Caki2 (cell line): ENCODE measurements around the gene JARID2. TPM values are rescaled to one million over a fixed set of nuclear protein-coding genes. Genes with fewer than 3 reads are reported as not detected.

Experiments
- DNase-seq: peaks from one replicate; pipeline ENCODE4 v3.0.0-alpha.2; 2015; ENCODE audit warnings: low read depth
- in situ Hi-C: cut with HindIII; loops from 2 replicates; pipeline ENCODE4 v1.10.0; 2016; ENCODE audit warnings: low sequenced_read_pairs, low pct_unique_long_range_greater_than_20kb, mixed read lengths
- total RNA-seq: library from RNA; depleted of rRNA; stranded (reverse); fragments of >200 nt; shearing (Covaris generic); gene quantifications from 2 replicates; pipeline ENCODE4 v1.2.3, GENCODE V29; 2014; ENCODE audit warnings: low replicate concordance

JARID2 gene
- total RNA-seq, 1 experiment from 2014 or later: 4.9 TPM

GRCh38 chr6:15515660-15516375 lies 269.9 kb downstream of the JARID2 start:
- in situ Hi-C loops: no loop called here

DNA sequence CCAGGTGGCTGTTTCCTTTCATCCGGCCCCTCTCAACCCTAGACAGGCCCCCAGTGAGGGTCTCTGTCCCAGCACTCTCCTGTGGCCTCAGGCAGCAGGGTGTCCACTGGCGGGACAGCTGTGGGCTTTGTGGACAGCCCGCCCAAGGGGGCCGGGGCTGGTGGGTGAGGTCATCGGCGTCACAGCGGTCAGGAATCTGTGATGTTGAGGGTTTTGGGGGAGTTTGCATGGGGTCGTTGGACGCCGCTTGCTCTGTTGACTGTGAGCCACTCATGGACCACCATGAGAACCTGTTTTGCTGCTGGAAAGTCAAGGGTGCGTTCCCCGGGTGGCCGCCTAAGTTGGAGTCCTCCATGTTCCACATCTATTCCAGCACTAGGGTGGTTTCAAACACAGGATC lies 270.5 kb downstream of the JARID2 start:
- in situ Hi-C loops: no loop called here
- no peak for DNase-seq

More at GRCh38 chr6:15515660-15516375, 269.9 kb downstream of the JARID2 start:
- DNase-seq: no peak

- in situ Hi-C loops: no loop called here
These were observed 271.2 kb downstream of the JARID2 start for GRCh38 chr6:15516923-15517560.

GRCh38 chr6:15517600-15517999 lies 271.7 kb downstream of the JARID2 start:
- in situ Hi-C loops: no loop called here
- DNase-seq: no peak

More at GRCh38 chr6:15516923-15517560, 271.2 kb downstream of the JARID2 start:
- DNase-seq: no peak

- in situ Hi-C loops: no loop called here
- DNase-seq: no peak
These were observed 272.2 kb downstream of the JARID2 start for GRCh38 chr6:15518057-15518456.

DNA sequence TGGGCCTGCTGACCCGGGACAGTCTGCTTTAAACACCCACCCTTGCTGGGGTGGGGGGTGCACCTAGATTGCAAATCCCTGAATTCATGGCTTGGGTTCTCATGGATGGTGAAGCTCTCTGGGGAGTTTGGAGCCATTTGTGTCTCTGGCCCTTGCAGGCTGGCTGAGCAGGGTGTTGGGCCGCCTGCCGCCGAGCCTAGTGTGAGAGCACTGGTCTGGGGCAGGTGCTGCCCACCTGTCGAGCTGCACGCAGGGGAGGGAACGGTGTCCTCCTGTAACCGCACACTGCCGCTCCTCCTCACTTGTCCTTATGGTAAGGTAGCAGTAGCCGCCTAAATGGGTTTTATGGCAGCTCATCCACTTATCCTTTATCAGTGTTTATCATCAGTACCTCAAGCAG lies 273.0 kb downstream of the JARID2 start:
- in situ Hi-C loops: no loop called here
- DNase-seq: no peak

- in situ Hi-C loops: no loop called here
- DNase-seq: no peak
These were observed 273.8 kb downstream of the JARID2 start for GRCh38 chr6:15519681-15520080.

GRCh38 chr6:15520626-15521203 lies 274.8 kb downstream of the JARID2 start:
- in situ Hi-C loops: no loop called here
- no peak for DNase-seq

GRCh38 chr6:15521582-15521981 lies 275.7 kb downstream of the JARID2 start:
- DNase-seq: no peak
- in situ Hi-C loops: no loop called here

DNA sequence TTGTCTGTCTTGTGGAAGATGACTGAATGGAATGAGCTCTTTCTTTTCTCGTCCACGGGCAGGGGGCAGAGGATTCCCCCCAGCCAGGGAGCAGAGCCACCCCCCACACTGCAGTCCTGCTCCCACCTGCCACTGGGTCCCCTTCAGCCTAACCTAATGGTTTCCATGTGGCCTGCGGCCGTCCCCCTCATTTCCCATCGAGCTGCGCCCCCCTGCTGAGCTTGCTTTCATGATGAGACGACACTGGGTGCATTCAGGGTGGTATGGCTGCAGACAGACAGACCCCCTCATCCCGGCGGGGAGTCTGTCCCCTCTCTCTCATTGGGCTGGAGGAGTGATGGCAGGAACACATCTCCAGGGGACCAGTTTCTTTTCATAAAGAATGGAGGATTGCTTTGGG lies 276.2 kb downstream of the JARID2 start:
- no peak for DNase-seq
- in situ Hi-C loops: no loop called here

DNA sequence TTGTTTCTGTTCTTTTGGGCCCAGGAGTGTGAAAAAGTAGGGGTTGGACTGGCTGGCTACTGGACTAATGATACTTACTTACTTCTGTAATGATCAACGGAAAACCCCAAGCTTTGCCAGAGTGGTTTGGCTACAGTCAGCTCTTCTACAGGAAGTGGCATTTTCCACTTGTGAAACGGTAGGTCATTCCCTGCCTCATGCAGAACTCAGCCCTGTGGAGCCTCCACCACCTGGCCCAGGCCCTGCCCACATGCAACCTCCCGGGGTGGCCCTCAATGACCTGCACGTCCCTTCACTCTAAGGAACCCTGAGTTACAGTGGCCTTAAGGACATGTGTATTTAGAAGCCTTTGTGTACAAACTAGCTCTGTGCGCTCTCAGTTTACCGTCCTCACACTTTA lies 276.6 kb downstream of the JARID2 start:
- DNase-seq: no peak
- in situ Hi-C loops: no loop called here

DNA sequence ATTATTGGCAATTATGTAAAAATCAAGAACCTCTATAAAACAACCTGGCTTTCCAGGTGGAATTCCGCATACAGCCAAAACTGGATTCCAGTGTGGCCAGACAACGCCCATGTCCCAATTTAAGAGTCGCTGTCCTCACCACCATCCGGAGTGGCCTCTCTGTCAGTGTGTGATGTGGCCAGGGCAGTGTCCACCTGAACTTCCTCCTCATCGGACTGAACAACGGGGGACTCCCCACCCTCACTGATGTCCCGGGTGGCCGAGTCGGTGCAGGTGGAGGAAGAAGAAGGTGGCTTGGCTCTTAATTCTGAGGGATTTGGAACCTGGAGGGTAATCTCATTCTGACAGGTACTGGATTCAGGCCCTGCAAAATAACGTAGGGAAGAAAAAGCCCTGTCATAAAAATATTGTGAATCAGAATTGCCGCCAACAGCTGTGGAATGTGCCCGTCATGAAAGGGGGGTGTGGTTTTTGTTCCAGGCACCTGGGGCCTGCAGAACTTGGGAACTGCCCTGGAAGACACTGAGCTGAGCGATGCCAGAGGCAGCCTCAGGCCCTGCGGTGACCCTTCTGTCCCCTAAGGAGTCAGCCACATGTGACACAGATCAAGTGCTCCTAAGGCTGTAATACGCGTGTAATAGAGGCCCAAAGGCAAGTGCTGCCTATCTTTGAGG lies 277.1 kb downstream of the JARID2 start:
- in situ Hi-C loops: no loop called here
- DNase-seq: no peak

DNA sequence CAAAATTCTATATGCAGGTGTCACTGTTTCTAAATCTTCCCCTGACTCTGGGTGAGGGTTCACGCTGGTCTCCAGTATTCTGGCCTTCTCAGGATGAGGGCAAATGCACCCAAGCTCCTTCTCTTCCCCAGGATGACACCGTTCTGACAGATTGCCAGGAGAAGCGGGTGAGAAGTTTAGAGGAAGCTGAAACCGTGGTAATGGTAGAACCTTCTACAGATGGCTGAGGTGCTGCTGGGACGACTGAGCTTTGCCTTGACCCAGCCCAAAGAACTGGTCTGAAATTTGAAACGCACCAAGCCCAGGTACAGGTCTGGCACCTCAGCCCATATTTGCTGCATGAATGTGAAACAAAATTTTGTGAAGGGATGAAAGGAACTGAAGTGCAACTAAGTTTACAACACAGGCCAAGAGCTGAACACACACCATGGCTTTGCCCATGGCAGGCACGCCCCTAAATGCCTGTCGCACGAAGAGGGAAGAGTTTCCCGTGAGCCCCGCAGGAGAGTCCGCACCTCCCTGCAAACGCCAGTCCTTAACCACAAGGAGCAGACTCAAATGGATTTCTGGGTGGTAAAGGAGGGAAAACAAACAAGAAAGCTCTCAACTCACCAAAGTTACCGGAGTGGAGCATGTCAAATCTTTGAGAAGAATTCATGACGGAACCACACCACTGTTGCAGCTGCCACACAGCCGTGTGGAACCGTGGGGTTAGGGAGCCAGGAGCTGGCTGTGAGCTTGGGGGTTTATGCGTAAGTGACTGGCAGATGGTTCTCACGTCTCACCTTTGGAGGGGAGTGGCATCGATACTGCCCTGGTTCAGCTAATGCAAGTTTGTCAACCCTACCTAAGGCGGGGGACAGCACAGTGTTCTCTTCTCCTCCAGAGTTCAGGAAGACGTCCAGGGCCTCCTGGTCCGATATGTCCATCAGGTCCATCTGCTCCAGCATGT lies 278.1 kb downstream of the JARID2 start:
- DNase-seq: no peak
- in situ Hi-C loops: no loop called here

GRCh38 chr6:15524861-15525401 lies 279.1 kb downstream of the JARID2 start:
- in situ Hi-C loops: no loop called here
- no peak for DNase-seq

- DNase-seq: peak; percentile 87
These were observed 280.4 kb downstream of the JARID2 start for GRCh38 chr6:15526212-15526701.

GRCh38 chr6:15527838-15528617 lies 282.2 kb downstream of the JARID2 start:
- DNase-seq: no peak
- in situ Hi-C loops: no loop called here

More at GRCh38 chr6:15526212-15526701, 280.4 kb downstream of the JARID2 start:
- in situ Hi-C loops: no loop called here

DNA sequence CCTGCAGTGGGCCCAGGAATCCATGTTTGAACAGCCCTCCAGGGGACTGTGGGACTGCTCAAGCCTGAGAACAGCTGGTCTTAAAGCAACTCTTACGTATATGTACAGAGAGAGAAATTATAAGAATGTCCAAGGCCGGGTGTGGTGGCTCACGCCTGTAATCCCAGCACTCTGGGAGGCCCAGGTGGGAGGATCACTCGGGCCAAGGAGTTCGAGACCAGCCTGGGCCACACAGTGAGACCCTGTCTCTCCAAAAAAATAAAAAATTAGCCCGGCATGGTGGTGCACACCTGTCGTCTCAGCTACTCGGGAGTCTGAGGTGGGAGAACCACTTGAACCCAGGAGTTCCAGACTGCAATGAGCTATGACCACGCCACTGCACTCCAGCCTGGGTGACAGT lies 283.0 kb downstream of the JARID2 start:
- in situ Hi-C loops: no loop called here

More for the DNA sequence above, 283.0 kb downstream of the JARID2 start:
- no peak for DNase-seq
